Activated CD4-positive, alpha-beta T cell treated with anti-CD3 and anti-CD28 coated beads for 1 hour (primary cell): ENCODE data around the gene TMEM260.
"Not testable (repeated sequence)": the region's sequence is repeated elsewhere in the genome, so short reads cannot be mapped to it uniquely, and the experiment has no call there.

ENCODE experiments used
- DNase-seq: peaks from one replicate; pipeline ENCODE4 v3.0.0-alpha.2; 2020

TMEM260 gene

DNA sequence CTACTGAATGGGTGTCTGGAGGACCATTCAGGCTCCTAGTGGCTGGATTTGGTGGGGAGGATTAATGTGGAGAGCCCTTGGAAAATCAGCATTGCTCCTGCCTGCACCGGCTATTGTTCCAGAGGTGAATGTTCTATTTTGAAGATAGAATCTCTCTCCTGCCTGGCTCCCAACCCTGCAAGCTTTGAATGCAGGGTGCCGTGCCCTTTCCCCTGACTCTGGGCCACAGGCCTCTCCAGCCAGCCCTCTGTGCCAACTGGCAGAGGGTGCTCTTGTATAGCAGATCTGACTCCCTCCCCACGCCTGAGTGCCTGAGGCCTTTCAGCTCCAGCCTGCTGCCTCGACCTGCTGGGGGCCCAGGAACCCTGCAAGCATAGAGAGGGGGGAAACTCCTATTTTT lies 106.8 kb downstream of the TMEM260 start:
- DNase-seq, result no peak

GRCh38 chr14:56687123-56687522 lies 107.5 kb downstream of the TMEM260 start:
- no peak for DNase-seq

DNA sequence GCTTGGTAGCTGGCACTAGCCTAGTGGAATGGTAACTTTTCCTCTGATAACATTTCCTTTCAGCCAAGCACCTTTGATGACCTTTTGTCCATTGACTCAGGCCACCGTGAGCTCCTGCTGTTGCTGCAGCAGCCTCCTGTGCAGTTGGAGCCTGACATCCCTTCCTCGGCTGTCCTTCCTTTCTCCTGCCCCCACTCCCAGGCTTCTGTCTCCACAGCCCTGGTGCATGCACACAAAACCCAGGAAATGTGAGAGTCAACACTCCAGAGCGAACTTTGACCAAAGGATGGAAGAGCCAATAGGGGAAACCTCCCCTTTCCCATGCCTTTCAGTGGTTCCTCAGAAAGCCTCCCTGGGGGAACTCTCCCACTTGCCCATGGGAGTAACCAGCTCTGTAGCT lies 115.0 kb downstream of the TMEM260 start:
- DNase-seq, result no peak

GRCh38 chr14:56695216-56695615 lies 115.6 kb downstream of the TMEM260 start:
- DNase-seq, result not testable (repeated sequence)
